CD14-positive monocyte (primary cell): ENCODE results near the gene CORO2A. TPM values are rescaled to one million over a fixed set of nuclear protein-coding genes. Genes with fewer than 3 reads are reported as not detected.

Experiments
- DNase-seq, 3 donors: peaks; one replicate each; pipeline ENCODE4 v3.0.0-alpha.2; 2011 to 2022
- H2AFZ ChIP-seq: 2 replicates; pipeline ENCODE4 v1.6.0; 2012; ENCODE audit warnings: mild to moderate bottlenecking, low read depth, low read length, inconsistent platforms; ENCODE audit not compliant: insufficient read depth, poor library complexity, severe bottlenecking
- H3K27ac ChIP-seq, 2 donors: 1 replicate in 1 of 2; 2 replicates in 1 of 2; pipeline ENCODE4 v1.5.1; 2012 to 2013; ENCODE audit warnings: low read length in 2 of 2, control low read depth in 1 of 2, inconsistent platforms in 1 of 2, low read depth in 1 of 2, mild to moderate bottlenecking in 1 of 2
- H3K27me3 ChIP-seq, 2 donors: one replicate each; pipeline versions ENCODE4 v1.6.0 to v1.6.1; 2011 to 2013; ENCODE audit warnings: low read length in 2 of 2; ENCODE audit not compliant: control insufficient read depth in 2 of 2, insufficient read depth in 2 of 2
- H3K36me3 ChIP-seq, 2 donors: replicated peaks in 1 of 2; 1 replicate in 1 of 2; 2 replicates in 1 of 2; pipeline versions ENCODE4 v1.5.1 to v1.6.1; 2012 to 2013; ENCODE audit warnings: low read length in 2 of 2, control low read depth in 1 of 2, inconsistent platforms in 1 of 2, mild to moderate bottlenecking in 1 of 2; ENCODE audit not compliant: insufficient read depth in 2 of 2, control insufficient read depth in 1 of 2
- H3K4me1 ChIP-seq, 2 donors: 1 replicate in 1 of 2; 2 replicates in 1 of 2; pipeline versions ENCODE4 v1.5.1 to v1.6.1; 2012 to 2013; ENCODE audit warnings: low read length in 2 of 2, control low read depth in 1 of 2, inconsistent platforms in 1 of 2, mild to moderate bottlenecking in 1 of 2, moderate library complexity in 1 of 2; ENCODE audit not compliant: insufficient read depth in 2 of 2, control insufficient read depth in 1 of 2
- H3K4me2 ChIP-seq: replicated peaks from 2 replicates; pipeline ENCODE3; 2012; ENCODE audit warnings: low read length, moderate library complexity, mild to moderate bottlenecking; ENCODE audit not compliant: poor library complexity, severe bottlenecking; ENCODE audit errors: extremely low read depth
- H3K4me3 ChIP-seq, 3 experiments: fragments of 200-600 bp in 1 of 3; sonication (generic) in 1 of 3; replicated peaks in 1 of 3; 1 replicate in 2 of 3; 2 replicates in 1 of 3; pipeline ENCODE4 v1.5.1; 2011 to 2013; ENCODE audit warnings: low read length in 3 of 3, mild to moderate bottlenecking in 3 of 3, control low read depth in 2 of 3, low read depth in 2 of 3, inconsistent platforms in 1 of 3, moderate library complexity in 1 of 3
- H3K79me2 ChIP-seq: 2 replicates; pipeline ENCODE4 v1.6.0; 2012; ENCODE audit warnings: mild to moderate bottlenecking, control low read depth, inconsistent platforms, low read length, moderate library complexity; ENCODE audit not compliant: insufficient read depth
- H3K9ac ChIP-seq: 2 replicates; pipeline ENCODE4 v1.6.0; 2017; ENCODE audit warnings: low read length, mild to moderate bottlenecking; ENCODE audit not compliant: insufficient read depth, poor library complexity, severe bottlenecking
- H3K9me3 ChIP-seq, 2 donors: replicated peaks in 1 of 2; 1 replicate in 1 of 2; 2 replicates in 1 of 2; pipeline versions ENCODE4 v1.5.1 to v1.6.1; 2012 to 2013; ENCODE audit warnings: low read length in 2 of 2, control low read depth in 1 of 2; ENCODE audit not compliant: control insufficient read depth in 1 of 2, insufficient read depth in 1 of 2
- H4K20me1 ChIP-seq: 2 replicates; pipeline ENCODE4 v1.6.0; 2012; ENCODE audit warnings: mild to moderate bottlenecking, low read length, control low read depth, moderate library complexity; ENCODE audit not compliant: insufficient read depth
- H3K27ac Mint-ChIP-seq, 7 donors: one replicate each; pipeline ENCODE4 v1.8.0; 2020; ENCODE audit warnings: mild to moderate bottlenecking in 7 of 7, mixed read lengths in 7 of 7, moderate library complexity in 6 of 7, inconsistent platforms in 2 of 7
- H3K27me3 Mint-ChIP-seq, 3 donors: one replicate each; pipeline ENCODE4 v1.8.0; 2021 to 2022; ENCODE audit warnings: low read depth in 3 of 3, mild to moderate bottlenecking in 3 of 3, mixed read lengths in 3 of 3, moderate library complexity in 3 of 3, inconsistent platforms in 1 of 3
- H3K36me3 Mint-ChIP-seq, 2 donors: one replicate each; pipeline ENCODE4 v1.8.0; 2020; ENCODE audit warnings: mixed read lengths in 2 of 2, inconsistent platforms in 1 of 2, mild to moderate bottlenecking in 1 of 2
- H3K4me1 Mint-ChIP-seq: one replicate; pipeline ENCODE4 v1.8.0; 2020; ENCODE audit warnings: mild to moderate bottlenecking, mixed read lengths
- H3K4me3 Mint-ChIP-seq, 2 donors: one replicate each; pipeline ENCODE4 v1.8.0; 2020; ENCODE audit warnings: mild to moderate bottlenecking in 2 of 2, mixed read lengths in 2 of 2, moderate library complexity in 1 of 2
- H3K9me3 Mint-ChIP-seq, 7 donors: one replicate each; pipeline ENCODE4 v1.8.0; 2020 to 2022; ENCODE audit warnings: mixed read lengths in 7 of 7, mild to moderate bottlenecking in 6 of 7, moderate library complexity in 6 of 7, inconsistent platforms in 2 of 7
- WGBS: methylation state at CpG from one replicate; pipeline ENCODE4 v1.1.5; 2013; ENCODE audit warnings: missing lambda C conversion rate; ENCODE audit not compliant: insufficient coverage; 5-methylcytosine and 5-hydroxymethylcytosine counted together
- intact Hi-C, 2 donors: fragments of 100-400 bp; cut with micrococcal nuclease; formaldehyde crosslinking; loops; one replicate each; pipeline versions ENCODE4 v1.15.0 to v1.15.1; 2023
- polyA plus RNA-seq, 3 donors: library from polyadenylated mRNA; depleted of rRNA in 1 of 3; unstranded in 2 of 3; stranded (reverse) in 1 of 3; fragments of 300-500 nt in 2 of 3; fragments of >200 nt in 1 of 3; fragmentation: Illumina TruSeq in 2 of 3; gene quantifications; 1 replicate in 2 of 3; 2 replicates in 1 of 3; pipeline ENCODE4 v1.2.3, GENCODE V29; 2012 to 2021
- TF ChIP-seq, protein P1 (sequence below): fragments of 200-600 bp; IDR thresholded peaks from one replicate; pipeline ENCODE4 v1.8.0; 2022; ENCODE audit warnings: antibody characterized with exemption, mild to moderate bottlenecking

CORO2A gene
- polyA plus RNA-seq, 3 donors: 1.2 to 3.5 (median 2.1) TPM

DNA sequence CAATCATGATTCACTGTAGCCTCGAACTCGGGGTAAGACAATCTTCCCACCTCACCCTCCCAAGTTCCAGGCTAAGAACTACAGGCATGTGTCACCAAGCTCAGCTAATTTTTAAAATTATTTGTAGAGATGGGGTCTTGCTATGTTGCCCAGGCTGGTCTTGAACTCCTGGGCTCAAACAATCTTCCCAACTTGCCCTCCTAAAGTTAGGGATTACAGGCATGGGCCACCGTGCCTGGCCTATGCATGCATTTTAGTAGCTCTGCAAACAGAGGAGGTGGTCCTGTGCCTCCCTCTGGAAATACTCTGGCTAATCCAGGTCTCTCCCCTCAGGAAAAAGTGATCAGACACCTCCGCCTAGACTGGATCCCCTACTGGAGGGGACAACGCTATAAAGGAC lies 51.9 kb downstream of the CORO2A start:
- no peak overlapping the region for H3K27ac Mint-ChIP-seq
- 100% methylated on average over 1 of the region's 5 CpGs for WGBS

DNA sequence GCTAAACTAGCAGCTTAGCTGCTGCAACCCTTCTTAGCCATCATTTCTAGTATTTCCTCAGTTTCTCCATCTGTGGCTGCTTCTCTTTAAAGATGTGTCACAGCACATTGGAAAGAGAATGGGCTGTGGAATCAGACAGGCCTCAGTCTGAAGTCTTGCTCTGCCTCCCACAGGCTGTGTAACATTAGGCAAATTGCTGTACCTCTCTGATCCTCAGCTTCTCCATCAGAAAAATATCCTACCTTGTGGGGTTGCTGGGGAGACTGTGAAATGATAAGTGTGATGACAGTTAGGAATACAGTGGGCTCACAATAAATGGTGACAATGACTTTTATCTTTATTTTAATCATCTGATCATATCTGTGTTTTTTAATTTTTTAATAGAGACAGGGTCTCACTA lies 55.9 kb downstream of the CORO2A start:
- Histone ChIP-seq H3K79me2 (no peaks in the 10 kb centered on the region), H3K4me2 (no peak overlapping the region), H3K9me3 (no peaks in the 10 kb centered on the region), H2AFZ (no peak overlapping the region), H3K27ac (no peak overlapping the region), H3K36me3 (peaks cover 7 to 37% of the 10 kb centered on the region in 2 donors), H3K4me3 (no peak overlapping the region), H3K27me3 (no peaks in the 10 kb centered on the region), H3K4me1 (peaks cover 0 to 3% of the 10 kb centered on the region in 2 donors), H3K9ac (no peak overlapping the region), H4K20me1 (no peaks in the 10 kb centered on the region)
- peaks cover 52 to 79% of the 10 kb centered on the region in 2 donors for H3K36me3 Mint-ChIP-seq
- H3K27me3 Mint-ChIP-seq: no peaks in the 10 kb centered on the region
- H3K4me3 Mint-ChIP-seq: no peak overlapping the region
- peaks cover 8% of the 10 kb centered on the region for H3K4me1 Mint-ChIP-seq
- H3K27ac Mint-ChIP-seq: no peak overlapping the region
- TF ChIP-seq, protein P1, sequence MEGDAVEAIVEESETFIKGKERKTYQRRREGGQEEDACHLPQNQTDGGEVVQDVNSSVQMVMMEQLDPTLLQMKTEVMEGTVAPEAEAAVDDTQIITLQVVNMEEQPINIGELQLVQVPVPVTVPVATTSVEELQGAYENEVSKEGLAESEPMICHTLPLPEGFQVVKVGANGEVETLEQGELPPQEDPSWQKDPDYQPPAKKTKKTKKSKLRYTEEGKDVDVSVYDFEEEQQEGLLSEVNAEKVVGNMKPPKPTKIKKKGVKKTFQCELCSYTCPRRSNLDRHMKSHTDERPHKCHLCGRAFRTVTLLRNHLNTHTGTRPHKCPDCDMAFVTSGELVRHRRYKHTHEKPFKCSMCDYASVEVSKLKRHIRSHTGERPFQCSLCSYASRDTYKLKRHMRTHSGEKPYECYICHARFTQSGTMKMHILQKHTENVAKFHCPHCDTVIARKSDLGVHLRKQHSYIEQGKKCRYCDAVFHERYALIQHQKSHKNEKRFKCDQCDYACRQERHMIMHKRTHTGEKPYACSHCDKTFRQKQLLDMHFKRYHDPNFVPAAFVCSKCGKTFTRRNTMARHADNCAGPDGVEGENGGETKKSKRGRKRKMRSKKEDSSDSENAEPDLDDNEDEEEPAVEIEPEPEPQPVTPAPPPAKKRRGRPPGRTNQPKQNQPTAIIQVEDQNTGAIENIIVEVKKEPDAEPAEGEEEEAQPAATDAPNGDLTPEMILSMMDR: no peak
- intact Hi-C loops: no loop called here
- no peak for DNase-seq
- no peaks in the 10 kb centered on the region for H3K9me3 Mint-ChIP-seq

More for the DNA sequence above, 51.9 kb downstream of the CORO2A start:
- Mint-ChIP-seq H3K9me3 (no peaks in the 10 kb centered on the region), H3K4me3 (no peak overlapping the region), H3K27me3 (no peaks in the 10 kb centered on the region), H3K36me3 (peaks cover 22 to 49% of the 10 kb centered on the region in 2 donors), H3K4me1 (peaks cover 27% of the 10 kb centered on the region)
- intact Hi-C loops: no loop called here
- Histone ChIP-seq H4K20me1 (no peaks in the 10 kb centered on the region), H3K9me3 (no peaks in the 10 kb centered on the region), H3K27ac (no peak overlapping the region), H3K9ac (no peak overlapping the region), H3K27me3 (no peaks in the 10 kb centered on the region), H3K4me2 (no peak overlapping the region), H3K4me1 (peaks cover 20 to 21% of the 10 kb centered on the region in 2 donors), H3K79me2 (no peaks in the 10 kb centered on the region), H3K4me3 (no peak overlapping the region), H2AFZ (no peak overlapping the region), H3K36me3 (peaks cover 7 to 10% of the 10 kb centered on the region in 2 donors)
- TF ChIP-seq, protein P1: no peak
- no peak for DNase-seq
